H7 (cell line): ENCODE data around the gene ERBB4. TPM values are rescaled to one million over a fixed set of nuclear protein-coding genes. Genes with fewer than 3 reads are reported as not detected.

Source experiments
- DNase-seq: peaks from one replicate; pipeline ENCODE4 v3.0.0; 2012
- H3K27me3 ChIP-seq: 2 replicates; pipeline ENCODE4 v1.6.0; 2011; ENCODE audit warnings: mild to moderate bottlenecking, low read length; ENCODE audit not compliant: control insufficient read depth, insufficient read depth
- H3K36me3 ChIP-seq: replicated peaks from 2 replicates; pipeline ENCODE4 v1.5.1; 2011; ENCODE audit warnings: low read length; ENCODE audit not compliant: control insufficient read depth, insufficient read depth
- H3K4me3 ChIP-seq: 2 replicates; pipeline ENCODE4 v1.5.1; 2011; ENCODE audit warnings: low read depth, mild to moderate bottlenecking, control low read depth, low read length, moderate library complexity; ENCODE audit not compliant: insufficient read depth
- total RNA-seq: library from RNA; depleted of rRNA; stranded (reverse); fragments of >200 nt; shearing (Covaris generic); gene quantifications from 2 replicates; pipeline ENCODE4 v1.2.3, GENCODE V29; 2014

Gene ERBB4
- total RNA-seq, 1 experiment from 2014 or later = 5.7 TPM

DNA sequence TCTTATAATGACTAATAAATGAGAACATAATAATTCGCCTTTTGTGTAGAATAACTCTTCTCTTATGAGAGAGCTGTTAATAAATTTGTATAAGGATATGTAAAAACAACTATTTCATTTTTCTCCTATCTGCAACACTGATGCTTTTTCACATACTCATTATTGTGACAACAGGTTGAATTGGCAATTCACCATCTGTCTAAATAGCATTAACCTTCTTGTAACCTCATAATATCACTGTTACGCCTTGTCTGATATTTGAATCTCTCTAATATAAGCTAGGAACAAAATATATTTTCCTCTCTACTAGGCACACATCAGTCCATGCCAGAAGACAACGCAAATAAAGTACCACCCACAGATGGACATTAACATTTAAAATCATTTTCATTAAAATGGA lies 1043.3 kb downstream of the ERBB4 start:
- Histone ChIP-seq H3K27me3 (no peaks in the 10 kb centered on the region), H3K4me3 (no peak overlapping the region), H3K36me3 (no peaks in the 10 kb centered on the region)
- no peak for DNase-seq

- H3K4me3 ChIP-seq = no peak overlapping the region
Measured at GRCh38 chr2:211494536-211494935, 1044.1 kb downstream of the ERBB4 start.

DNA sequence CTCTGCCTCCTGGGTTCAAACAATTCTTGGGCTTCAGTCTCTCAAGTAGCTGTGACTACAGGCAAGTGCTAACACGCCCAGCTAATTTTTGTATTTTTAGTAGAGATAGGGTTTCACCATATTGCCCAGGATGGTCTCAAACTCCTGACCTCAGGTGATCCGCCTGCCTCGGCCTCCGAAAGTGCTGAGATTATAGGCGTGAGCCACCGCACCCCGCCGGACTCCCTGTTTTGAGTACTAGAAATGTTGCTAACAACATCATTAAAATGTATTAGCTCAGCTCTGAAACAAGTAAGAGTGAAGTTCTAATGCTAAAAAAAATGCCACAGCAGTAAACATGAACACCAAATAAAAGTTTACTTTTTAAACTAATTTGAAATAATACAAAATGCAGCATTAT lies 1044.5 kb downstream of the ERBB4 start:
- no peak overlapping the region for H3K4me3 ChIP-seq
- no peaks in the 10 kb centered on the region for H3K36me3 ChIP-seq
- no peak for DNase-seq
- H3K27me3 ChIP-seq = no peaks in the 10 kb centered on the region

More at GRCh38 chr2:211494536-211494935, 1044.1 kb downstream of the ERBB4 start:
- H3K36me3 ChIP-seq = no peaks in the 10 kb centered on the region
- no peak for DNase-seq
- no peaks in the 10 kb centered on the region for H3K27me3 ChIP-seq

GRCh38 chr2:211487733-211488132 lies 1050.9 kb downstream of the ERBB4 start:
- no peak for DNase-seq
- Histone ChIP-seq H3K27me3 (no peaks in the 10 kb centered on the region), H3K4me3 (no peak overlapping the region), H3K36me3 (no peaks in the 10 kb centered on the region)

GRCh38 chr2:211479536-211480150 lies 1059.0 kb downstream of the ERBB4 start:
- no peak for DNase-seq
- Histone ChIP-seq H3K27me3 (no peaks in the 10 kb centered on the region), H3K4me3 (no peak overlapping the region), H3K36me3 (no peaks in the 10 kb centered on the region)

- Histone ChIP-seq H3K36me3 (no peaks in the 10 kb centered on the region), H3K4me3 (no peak overlapping the region), H3K27me3 (no peaks in the 10 kb centered on the region)
- DNase-seq = no peak
Measured at GRCh38 chr2:211477537-211478275, 1060.9 kb downstream of the ERBB4 start.

DNA sequence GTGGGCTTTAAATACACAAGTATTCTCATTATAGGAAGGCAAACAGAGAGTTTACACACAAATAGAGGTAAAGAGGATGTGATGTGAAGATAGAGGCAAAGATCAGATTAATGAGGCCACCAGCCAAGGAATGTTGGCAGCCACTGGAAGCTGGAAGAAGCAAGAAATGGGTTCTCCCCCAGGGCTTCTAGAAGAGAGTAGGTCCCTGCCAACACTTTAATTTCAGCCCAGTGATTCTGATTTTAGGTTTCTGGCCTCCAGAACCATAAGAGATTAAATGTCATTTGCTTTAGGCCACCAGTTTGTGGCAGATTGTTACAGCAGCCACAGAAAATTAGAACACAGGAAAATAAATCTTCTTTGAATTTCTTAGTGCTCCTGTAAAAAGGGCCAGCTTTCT lies 1065.5 kb downstream of the ERBB4 start:
- Histone ChIP-seq H3K4me3 (no peak overlapping the region), H3K36me3 (no peaks in the 10 kb centered on the region), H3K27me3 (no peaks in the 10 kb centered on the region)
- no peak for DNase-seq

DNA sequence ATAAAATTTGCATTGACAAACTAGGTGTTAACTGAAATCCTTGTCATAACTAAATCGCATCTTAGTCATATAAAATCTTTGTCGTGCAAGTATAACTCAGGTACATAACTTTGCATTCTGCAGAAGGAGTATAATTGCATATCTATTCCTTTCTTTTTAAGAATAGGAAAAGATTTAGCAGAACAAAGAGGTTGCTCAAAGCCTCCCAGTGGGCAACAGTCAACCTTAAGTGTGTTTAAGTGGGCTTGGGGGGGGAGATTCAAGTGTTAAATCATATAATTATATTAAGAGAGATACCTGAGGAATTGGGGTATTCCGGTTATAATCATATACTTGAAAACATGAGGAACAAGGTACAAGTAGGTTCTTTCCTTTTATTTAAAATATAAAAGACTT lies 1068.9 kb downstream of the ERBB4 start:
- Histone ChIP-seq H3K4me3 (no peak overlapping the region), H3K36me3 (no peaks in the 10 kb centered on the region), H3K27me3 (no peaks in the 10 kb centered on the region)
- DNase-seq = no peak

- no peak for DNase-seq
- Histone ChIP-seq H3K36me3 (no peaks in the 10 kb centered on the region), H3K27me3 (no peaks in the 10 kb centered on the region), H3K4me3 (no peak overlapping the region)
Measured at GRCh38 chr2:211468877-211469663, 1069.5 kb downstream of the ERBB4 start.

DNA sequence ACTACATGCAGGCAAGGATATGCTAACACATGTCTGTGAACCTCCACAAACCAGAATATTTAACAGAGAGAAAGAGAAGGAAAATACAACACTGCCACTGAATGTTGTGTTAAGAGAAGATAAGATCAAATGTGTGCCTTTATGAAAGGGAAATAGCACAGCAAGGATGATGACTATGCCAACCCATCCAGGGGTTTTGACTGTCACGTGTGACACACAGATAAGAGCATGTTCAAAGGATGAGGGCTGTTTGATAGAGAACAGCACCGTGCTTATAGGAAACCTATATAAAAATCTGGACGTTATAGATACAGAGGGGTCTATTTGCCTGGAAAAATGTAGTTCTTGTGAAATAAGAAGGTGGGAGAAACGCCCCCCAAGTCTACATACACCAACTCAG lies 1070.4 kb downstream of the ERBB4 start:
- Histone ChIP-seq H3K4me3 (no peak overlapping the region), H3K36me3 (no peaks in the 10 kb centered on the region), H3K27me3 (no peaks in the 10 kb centered on the region)
- DNase-seq = no peak

DNA sequence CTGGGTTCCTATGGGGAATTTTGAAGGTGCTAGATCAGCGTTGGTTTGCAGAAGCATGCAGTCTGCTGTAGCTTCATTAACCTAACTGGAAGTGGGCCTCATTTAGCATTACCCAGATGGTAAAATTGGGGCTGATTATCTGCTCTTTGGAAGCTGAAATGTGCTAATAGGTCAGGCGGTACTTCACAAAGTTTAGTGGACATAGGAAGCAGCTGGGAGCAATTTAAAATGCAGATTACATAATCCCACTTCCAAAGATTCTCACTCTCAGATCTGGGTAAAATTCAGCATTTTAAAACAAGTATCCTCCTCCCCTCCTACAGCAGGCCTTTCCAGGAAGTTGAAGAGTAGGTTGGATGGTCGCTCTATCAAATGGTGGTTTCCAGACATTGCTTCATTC lies 1075.2 kb downstream of the ERBB4 start:
- DNase-seq = no peak
- H3K4me3 ChIP-seq = no peak overlapping the region
- H3K27me3 ChIP-seq = no peaks in the 10 kb centered on the region
- no peaks in the 10 kb centered on the region for H3K36me3 ChIP-seq

DNA sequence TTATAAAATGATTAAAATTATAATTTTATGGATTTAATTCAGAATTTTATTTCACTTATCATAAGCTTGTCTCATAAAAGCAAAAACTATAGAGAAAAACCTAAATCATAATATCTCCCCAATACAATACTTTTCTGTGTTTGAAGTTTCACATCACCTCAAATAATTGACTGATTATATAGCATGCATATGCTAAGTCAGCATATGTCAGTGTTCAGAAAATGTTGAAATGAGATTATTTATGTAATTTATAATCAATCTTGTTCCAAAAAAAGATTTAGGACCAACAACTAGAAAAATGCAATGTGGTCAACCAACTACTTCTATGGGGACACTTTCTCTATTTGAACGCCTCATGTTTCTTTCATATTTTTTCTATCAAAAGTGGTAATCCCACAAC lies 1079.6 kb downstream of the ERBB4 start:
- no peak for DNase-seq
- no peaks in the 10 kb centered on the region for H3K36me3 ChIP-seq
- no peaks in the 10 kb centered on the region for H3K27me3 ChIP-seq
- no peak overlapping the region for H3K4me3 ChIP-seq

DNA sequence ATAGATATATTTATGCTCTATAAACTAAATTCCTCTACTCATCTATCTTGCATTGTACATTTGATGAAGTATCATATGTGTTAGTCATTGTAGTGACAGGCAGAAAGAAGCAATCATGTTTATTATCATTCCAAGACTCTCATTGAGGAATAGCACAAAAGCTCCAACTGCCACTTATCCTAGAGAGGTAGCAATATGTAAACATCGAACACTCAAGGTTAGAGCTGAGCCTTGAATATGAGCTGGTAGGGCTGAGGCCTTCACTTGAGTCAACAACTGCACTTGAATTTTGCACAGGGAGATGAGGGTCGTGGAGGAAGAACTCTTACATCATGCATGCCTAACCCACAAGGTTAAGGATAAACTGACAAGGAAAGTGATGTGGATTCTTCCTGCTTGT lies 1081.3 kb downstream of the ERBB4 start:
- DNase-seq = no peak
- Histone ChIP-seq H3K36me3 (no peaks in the 10 kb centered on the region), H3K27me3 (no peaks in the 10 kb centered on the region), H3K4me3 (no peak overlapping the region)

DNA sequence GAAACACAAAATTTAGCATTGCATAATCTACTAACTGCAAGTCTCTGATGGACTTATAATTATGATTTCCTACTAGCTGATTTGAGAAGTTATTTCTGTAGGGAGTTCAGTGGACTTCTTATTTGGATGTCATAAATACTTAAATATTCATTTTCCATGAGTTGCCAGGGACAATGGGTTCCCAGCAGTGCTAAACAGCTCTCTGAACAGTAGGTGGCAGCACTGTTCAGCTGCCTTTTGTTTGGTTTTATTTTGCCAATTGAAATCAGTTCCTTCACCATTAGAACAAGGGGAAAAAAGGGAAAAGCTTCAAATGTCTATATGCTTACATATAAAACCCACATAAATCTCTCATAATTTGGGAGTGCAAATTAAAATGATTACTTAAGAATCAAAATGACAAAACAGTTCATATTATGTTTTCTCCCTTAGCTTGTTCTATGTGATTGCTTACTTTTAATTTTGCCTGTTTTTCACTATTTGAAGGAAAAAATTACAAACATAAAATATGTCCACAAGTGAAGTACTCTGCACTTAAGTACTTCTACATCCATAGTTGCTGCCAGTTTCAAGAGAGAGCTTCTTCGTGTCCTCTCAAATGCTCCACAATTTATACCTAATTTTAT lies 1083.3 kb downstream of the ERBB4 start:
- H3K36me3 ChIP-seq = no peaks in the 10 kb centered on the region
- no peak for DNase-seq
- no peaks in the 10 kb centered on the region for H3K27me3 ChIP-seq
- H3K4me3 ChIP-seq = no peak overlapping the region

GRCh38 chr2:211454679-211455078 lies 1083.9 kb downstream of the ERBB4 start:
- DNase-seq = no peak
- no peaks in the 10 kb centered on the region for H3K36me3 ChIP-seq
- H3K4me3 ChIP-seq = no peak overlapping the region
- no peaks in the 10 kb centered on the region for H3K27me3 ChIP-seq
